GM23338 (cell line): ENCODE data around the gene BMPER. TPM values are rescaled to one million over a fixed set of nuclear protein-coding genes. Genes with fewer than 3 reads are reported as not detected.
A peak's percentile ranks its signal among the peaks of the same experiment; 100 is the strongest.

Experiments used
- ATAC-seq: fragments of 200-7000 bp; cut with Tn5 transposase; 3 replicates; pipeline ENCODE4 v1.9.1; 2020
- DNase-seq: peaks from one replicate; pipeline ENCODE4 v3.0.0-alpha.2; 2015; ENCODE audit warnings: low spot score
- H2AFZ ChIP-seq: fragments of 200-600 bp; sonication (generic); 2 replicates; pipeline ENCODE4 v1.8.0; 2016; ENCODE audit warnings: antibody characterized with exemption, mild to moderate bottlenecking, moderate library complexity
- H3F3A ChIP-seq: fragments of 200-600 bp; sonication (generic); replicated peaks from 2 replicates; pipeline ENCODE4 v1.8.0; 2017; ENCODE audit warnings: antibody characterized with exemption, mixed run types, low read depth
- H3K27ac ChIP-seq: fragments of 200-600 bp; sonication (generic); 2 replicates; pipeline ENCODE4 v1.6.1; 2016; ENCODE audit warnings: low read depth
- H3K27me3 ChIP-seq: fragments of 200-600 bp; sonication (generic); 2 replicates; pipeline ENCODE4 v1.8.0; 2016; ENCODE audit warnings: mild to moderate bottlenecking, mixed run types, moderate library complexity; ENCODE audit not compliant: insufficient read depth
- H3K36me3 ChIP-seq: fragments of 200-600 bp; sonication (generic); 2 replicates; pipeline ENCODE4 v1.8.0; 2016; ENCODE audit warnings: mild to moderate bottlenecking; ENCODE audit not compliant: insufficient read depth
- H3K4me1 ChIP-seq: fragments of 200-600 bp; sonication (generic); 2 replicates; pipeline ENCODE4 v1.8.0; 2016; ENCODE audit warnings: mild to moderate bottlenecking, moderate library complexity; ENCODE audit not compliant: insufficient read depth
- H3K4me2 ChIP-seq: fragments of 200-600 bp; sonication (generic); 2 replicates; pipeline ENCODE4 v1.7.1; 2017; ENCODE audit warnings: mixed run types
- H3K4me3 ChIP-seq: fragments of 200-600 bp; sonication (generic); 2 replicates; pipeline ENCODE4 v1.6.1; 2016; ENCODE audit warnings: mixed run types
- H3K79me2 ChIP-seq: fragments of 200-600 bp; sonication (generic); replicated peaks from 2 replicates; pipeline ENCODE4 v1.8.0; 2017; ENCODE audit warnings: mild to moderate bottlenecking; ENCODE audit not compliant: insufficient read depth
- H3K9me2 ChIP-seq: fragments of 200-600 bp; sonication (generic); 2 replicates; pipeline ENCODE4 v1.8.0; 2017; ENCODE audit not compliant: insufficient read depth
- H4K20me1 ChIP-seq: fragments of 200-600 bp; sonication (generic); replicated peaks from 2 replicates; pipeline ENCODE4 v1.8.0; 2017; ENCODE audit warnings: mild to moderate bottlenecking; ENCODE audit not compliant: insufficient read depth
- H3K27ac Mint-ChIP-seq: 2 replicates; pipeline ENCODE4 v1.8.0; 2020; ENCODE audit warnings: inconsistent platforms, mild to moderate bottlenecking, moderate library complexity, mixed read lengths
- H3K27me3 Mint-ChIP-seq: 3 replicates; pipeline ENCODE4 v1.8.0; 2022; ENCODE audit warnings: low read depth, mild to moderate bottlenecking, moderate library complexity, mixed read lengths, inconsistent platforms; ENCODE audit not compliant: insufficient read depth, poor library complexity
- H3K36me3 Mint-ChIP-seq: 3 replicates; pipeline ENCODE4 v1.8.0; 2021; ENCODE audit warnings: low read depth, mild to moderate bottlenecking, inconsistent platforms, moderate library complexity, mixed read lengths
- H3K4me1 Mint-ChIP-seq: 3 replicates; pipeline ENCODE4 v1.8.0; 2020; ENCODE audit warnings: mild to moderate bottlenecking, inconsistent platforms, mixed read lengths
- H3K4me3 Mint-ChIP-seq: 3 replicates; pipeline ENCODE4 v1.8.0; 2021; ENCODE audit warnings: moderate library complexity, mild to moderate bottlenecking, inconsistent platforms, mixed read lengths
- H3K9me3 Mint-ChIP-seq: 3 replicates; pipeline ENCODE4 v1.8.0; 2020; ENCODE audit warnings: moderate library complexity, mild to moderate bottlenecking, inconsistent platforms, mixed read lengths
- POLR2AphosphoS5 ChIP-seq: IDR thresholded peaks from 2 replicates; pipeline ENCODE4 v1.6.1; 2016; ENCODE audit warnings: antibody characterized with exemption, low read depth
- ZNF331 ChIP-seq: fragments of 250-450 bp; sonication (Bioruptor Pico); IDR thresholded peaks from 2 replicates; pipeline ENCODE4 v1.5.0; 2020; ENCODE audit warnings: low read depth, mild to moderate bottlenecking, moderate library complexity
- polyA plus RNA-seq: library from polyadenylated mRNA; unstranded; fragments of >200 nt; fragmentation: Nextera tagmentation; extraction: Ambion mirVana; gene quantifications from 2 replicates; pipeline ENCODE4 v1.2.1, GENCODE V29; 2016
- total RNA-seq: library from RNA; depleted of rRNA; stranded (reverse); fragments of >200 nt; shearing (Covaris generic); gene quantifications from 2 replicates; pipeline ENCODE4 v1.2.3, GENCODE V29; 2014
- TF ChIP-seq, protein P1 (sequence below): fragments of 250-450 bp; sonication (Bioruptor Pico); IDR thresholded peaks from 2 replicates; pipeline ENCODE4 v1.5.0; 2020; ENCODE audit warnings: mild to moderate bottlenecking, moderate library complexity
- TF ChIP-seq, protein P2 (sequence below), 2 experiments: fragments of 200-600 bp in 1 of 2; sonication (generic) in 1 of 2; conservative IDR thresholded peaks; 2 replicates each; pipeline versions ENCODE4 v1.5.1 to v1.6.1; 2016 to 2017; ENCODE audit warnings: antibody characterized with exemption in 2 of 2, low read depth in 2 of 2, mild to moderate bottlenecking in 2 of 2, moderate library complexity in 1 of 2
- TF ChIP-seq, protein P3 (sequence below): IDR thresholded peaks from one replicate; pipeline ENCODE4 v1.6.1; 2018; ENCODE audit warnings: antibody characterized with exemption; ENCODE audit not compliant: unreplicated experiment

BMPER gene
- total and polyA plus RNA-seq, 2 experiments from 2014 or later = 0.53 to 1.4 TPM

DNA sequence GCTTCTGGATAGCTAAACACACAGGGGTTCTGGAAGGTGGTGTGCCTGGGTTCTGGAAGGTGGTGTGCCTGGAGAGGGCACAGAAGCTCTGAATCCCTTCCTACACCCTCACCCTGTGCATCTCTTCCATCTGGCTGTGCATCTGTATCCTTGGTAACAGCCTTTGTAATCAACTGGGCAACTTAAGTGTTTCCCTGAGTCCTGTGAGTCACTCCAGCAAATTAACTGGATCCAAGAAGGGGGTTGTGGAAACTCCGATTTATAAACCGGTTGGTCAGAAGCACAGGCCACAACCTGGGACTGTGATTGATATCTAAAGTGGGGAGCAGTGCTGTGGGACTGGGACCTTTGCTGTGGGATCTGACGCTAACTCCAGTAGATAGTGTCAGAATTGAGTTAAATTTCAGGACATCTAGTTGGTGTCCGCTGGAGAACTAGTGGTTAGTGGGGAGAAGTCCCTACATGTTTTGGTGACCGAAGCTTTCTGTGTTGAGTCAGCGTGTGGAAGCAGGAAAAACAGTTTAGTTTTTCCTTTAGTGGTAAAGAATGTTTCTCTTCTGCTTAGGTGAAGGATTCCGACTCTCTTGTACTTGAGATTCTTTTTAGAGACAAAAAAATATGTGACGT lies 228.1 kb downstream of the BMPER start (continued):
- TF ChIP-seq, protein P1, sequence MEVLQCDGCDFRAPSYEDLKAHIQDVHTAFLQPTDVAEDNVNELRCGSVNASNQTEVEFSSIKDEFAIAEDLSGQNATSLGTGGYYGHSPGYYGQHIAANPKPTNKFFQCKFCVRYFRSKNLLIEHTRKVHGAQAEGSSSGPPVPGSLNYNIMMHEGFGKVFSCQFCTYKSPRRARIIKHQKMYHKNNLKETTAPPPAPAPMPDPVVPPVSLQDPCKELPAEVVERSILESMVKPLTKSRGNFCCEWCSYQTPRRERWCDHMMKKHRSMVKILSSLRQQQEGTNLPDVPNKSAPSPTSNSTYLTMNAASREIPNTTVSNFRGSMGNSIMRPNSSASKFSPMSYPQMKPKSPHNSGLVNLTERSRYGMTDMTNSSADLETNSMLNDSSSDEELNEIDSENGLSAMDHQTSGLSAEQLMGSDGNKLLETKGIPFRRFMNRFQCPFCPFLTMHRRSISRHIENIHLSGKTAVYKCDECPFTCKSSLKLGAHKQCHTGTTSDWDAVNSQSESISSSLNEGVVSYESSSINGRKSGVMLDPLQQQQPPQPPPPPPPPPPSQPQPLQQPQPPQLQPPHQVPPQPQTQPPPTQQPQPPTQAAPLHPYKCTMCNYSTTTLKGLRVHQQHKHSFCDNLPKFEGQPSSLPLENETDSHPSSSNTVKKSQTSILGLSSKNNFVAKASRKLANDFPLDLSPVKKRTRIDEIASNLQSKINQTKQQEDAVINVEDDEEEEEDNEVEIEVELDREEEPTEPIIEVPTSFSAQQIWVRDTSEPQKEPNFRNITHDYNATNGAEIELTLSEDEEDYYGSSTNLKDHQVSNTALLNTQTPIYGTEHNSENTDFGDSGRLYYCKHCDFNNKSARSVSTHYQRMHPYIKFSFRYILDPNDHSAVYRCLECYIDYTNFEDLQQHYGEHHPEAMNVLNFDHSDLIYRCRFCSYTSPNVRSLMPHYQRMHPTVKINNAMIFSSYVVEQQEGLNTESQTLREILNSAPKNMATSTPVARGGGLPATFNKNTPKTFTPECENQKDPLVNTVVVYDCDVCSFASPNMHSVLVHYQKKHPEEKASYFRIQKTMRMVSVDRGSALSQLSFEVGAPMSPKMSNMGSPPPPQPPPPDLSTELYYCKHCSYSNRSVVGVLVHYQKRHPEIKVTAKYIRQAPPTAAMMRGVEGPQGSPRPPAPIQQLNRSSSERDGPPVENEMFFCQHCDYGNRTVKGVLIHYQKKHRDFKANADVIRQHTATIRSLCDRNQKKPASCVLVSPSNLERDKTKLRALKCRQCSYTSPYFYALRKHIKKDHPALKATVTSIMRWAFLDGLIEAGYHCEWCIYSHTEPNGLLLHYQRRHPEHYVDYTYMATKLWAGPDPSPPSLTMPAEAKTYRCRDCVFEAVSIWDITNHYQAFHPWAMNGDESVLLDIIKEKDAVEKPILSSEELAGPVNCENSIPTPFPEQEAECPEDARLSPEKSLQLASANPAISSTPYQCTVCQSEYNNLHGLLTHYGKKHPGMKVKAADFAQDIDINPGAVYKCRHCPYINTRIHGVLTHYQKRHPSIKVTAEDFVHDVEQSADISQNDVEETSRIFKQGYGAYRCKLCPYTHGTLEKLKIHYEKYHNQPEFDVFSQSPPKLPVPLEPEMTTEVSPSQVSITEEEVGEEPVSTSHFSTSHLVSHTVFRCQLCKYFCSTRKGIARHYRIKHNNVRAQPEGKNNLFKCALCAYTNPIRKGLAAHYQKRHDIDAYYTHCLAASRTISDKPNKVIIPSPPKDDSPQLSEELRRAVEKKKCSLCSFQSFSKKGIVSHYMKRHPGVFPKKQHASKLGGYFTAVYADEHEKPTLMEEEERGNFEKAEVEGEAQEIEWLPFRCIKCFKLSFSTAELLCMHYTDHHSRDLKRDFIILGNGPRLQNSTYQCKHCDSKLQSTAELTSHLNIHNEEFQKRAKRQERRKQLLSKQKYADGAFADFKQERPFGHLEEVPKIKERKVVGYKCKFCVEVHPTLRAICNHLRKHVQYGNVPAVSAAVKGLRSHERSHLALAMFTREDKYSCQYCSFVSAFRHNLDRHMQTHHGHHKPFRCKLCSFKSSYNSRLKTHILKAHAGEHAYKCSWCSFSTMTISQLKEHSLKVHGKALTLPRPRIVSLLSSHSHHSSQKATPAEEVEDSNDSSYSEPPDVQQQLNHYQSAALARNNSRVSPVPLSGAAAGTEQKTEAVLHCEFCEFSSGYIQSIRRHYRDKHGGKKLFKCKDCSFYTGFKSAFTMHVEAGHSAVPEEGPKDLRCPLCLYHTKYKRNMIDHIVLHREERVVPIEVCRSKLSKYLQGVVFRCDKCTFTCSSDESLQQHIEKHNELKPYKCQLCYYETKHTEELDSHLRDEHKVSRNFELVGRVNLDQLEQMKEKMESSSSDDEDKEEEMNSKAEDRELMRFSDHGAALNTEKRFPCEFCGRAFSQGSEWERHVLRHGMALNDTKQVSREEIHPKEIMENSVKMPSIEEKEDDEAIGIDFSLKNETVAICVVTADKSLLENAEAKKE = no peak
- TF ChIP-seq ZNF331 (CRISPR knock-in tag) (no peak), POLR2AphosphoS5 (no peak)

DNA sequence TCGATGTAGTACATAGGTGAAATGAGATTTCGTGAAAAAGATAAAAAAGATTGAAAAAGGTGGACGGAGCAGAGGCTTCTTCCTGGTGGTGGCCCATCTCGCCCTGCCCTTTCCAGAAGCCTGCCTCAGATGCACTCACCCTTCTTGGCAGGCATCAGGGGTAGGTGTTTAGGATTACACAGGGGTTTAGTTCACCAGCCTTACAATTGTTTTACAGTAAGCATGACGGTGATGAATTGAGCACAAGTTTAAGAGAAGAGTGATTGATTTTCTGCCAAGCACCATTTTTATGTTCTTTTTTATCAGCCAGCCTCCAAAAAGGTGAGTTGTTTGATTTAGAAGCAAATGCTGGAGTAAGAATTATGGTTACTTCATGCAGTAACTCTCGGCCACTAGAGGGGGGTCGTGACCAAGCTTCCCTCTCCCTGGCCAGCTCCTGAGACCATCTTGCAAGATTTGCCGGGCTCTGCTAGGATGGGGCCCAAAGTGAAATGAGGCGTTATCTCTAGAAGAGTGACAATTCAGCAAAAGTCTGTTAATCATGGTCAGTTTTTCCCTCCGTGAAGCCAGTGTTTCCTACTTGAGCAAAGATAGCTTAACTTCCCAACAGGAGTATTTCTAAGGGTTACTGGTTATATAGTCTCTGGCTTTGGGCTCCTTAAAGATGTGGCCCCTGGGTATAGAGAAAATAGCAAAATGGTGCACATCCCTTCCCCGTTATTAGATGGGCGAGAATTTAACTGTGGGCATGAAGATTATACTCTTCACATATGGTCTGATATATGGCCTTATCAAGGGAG lies 228.8 kb downstream of the BMPER start:
- Histone ChIP-seq H3K4me2 (no peak overlapping the region), H4K20me1 (no peaks in the 10 kb centered on the region), H3F3A (no peaks in the 10 kb centered on the region), H3K4me1 (peaks cover 10% of the 10 kb centered on the region; the same call in 1 of the 2 replicates), H3K4me3 (no peak overlapping the region), H3K27ac (no peak overlapping the region), H3K36me3 (no peaks in the 10 kb centered on the region), H3K79me2 (no peaks in the 10 kb centered on the region), H2AFZ (no peak overlapping the region), H3K9me2 (no peaks in the 10 kb centered on the region), H3K27me3 (no peaks in the 10 kb centered on the region)
- Mint-ChIP-seq H3K36me3 (no peaks in the 10 kb centered on the region), H3K27me3 (peaks cover 3% of the 10 kb centered on the region), H3K9me3 (no peaks in the 10 kb centered on the region), H3K4me3 (no peak overlapping the region), H3K27ac (no peak overlapping the region), H3K4me1 (peaks cover 15% of the 10 kb centered on the region; the same call in 2 of the 3 replicates)
- TF ChIP-seq, protein P2, sequence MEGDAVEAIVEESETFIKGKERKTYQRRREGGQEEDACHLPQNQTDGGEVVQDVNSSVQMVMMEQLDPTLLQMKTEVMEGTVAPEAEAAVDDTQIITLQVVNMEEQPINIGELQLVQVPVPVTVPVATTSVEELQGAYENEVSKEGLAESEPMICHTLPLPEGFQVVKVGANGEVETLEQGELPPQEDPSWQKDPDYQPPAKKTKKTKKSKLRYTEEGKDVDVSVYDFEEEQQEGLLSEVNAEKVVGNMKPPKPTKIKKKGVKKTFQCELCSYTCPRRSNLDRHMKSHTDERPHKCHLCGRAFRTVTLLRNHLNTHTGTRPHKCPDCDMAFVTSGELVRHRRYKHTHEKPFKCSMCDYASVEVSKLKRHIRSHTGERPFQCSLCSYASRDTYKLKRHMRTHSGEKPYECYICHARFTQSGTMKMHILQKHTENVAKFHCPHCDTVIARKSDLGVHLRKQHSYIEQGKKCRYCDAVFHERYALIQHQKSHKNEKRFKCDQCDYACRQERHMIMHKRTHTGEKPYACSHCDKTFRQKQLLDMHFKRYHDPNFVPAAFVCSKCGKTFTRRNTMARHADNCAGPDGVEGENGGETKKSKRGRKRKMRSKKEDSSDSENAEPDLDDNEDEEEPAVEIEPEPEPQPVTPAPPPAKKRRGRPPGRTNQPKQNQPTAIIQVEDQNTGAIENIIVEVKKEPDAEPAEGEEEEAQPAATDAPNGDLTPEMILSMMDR (conservative IDR thresholded peaks at IDR 0.05; ENCODE audit: low read depth in 2 of 2) = peak; percentile 89 to 94
- TF ChIP-seq, protein P3, sequence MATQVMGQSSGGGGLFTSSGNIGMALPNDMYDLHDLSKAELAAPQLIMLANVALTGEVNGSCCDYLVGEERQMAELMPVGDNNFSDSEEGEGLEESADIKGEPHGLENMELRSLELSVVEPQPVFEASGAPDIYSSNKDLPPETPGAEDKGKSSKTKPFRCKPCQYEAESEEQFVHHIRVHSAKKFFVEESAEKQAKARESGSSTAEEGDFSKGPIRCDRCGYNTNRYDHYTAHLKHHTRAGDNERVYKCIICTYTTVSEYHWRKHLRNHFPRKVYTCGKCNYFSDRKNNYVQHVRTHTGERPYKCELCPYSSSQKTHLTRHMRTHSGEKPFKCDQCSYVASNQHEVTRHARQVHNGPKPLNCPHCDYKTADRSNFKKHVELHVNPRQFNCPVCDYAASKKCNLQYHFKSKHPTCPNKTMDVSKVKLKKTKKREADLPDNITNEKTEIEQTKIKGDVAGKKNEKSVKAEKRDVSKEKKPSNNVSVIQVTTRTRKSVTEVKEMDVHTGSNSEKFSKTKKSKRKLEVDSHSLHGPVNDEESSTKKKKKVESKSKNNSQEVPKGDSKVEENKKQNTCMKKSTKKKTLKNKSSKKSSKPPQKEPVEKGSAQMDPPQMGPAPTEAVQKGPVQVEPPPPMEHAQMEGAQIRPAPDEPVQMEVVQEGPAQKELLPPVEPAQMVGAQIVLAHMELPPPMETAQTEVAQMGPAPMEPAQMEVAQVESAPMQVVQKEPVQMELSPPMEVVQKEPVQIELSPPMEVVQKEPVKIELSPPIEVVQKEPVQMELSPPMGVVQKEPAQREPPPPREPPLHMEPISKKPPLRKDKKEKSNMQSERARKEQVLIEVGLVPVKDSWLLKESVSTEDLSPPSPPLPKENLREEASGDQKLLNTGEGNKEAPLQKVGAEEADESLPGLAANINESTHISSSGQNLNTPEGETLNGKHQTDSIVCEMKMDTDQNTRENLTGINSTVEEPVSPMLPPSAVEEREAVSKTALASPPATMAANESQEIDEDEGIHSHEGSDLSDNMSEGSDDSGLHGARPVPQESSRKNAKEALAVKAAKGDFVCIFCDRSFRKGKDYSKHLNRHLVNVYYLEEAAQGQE = no peak
- DNase-seq = peak; percentile 89
- ATAC-seq = peak; percentile 95
